Hepatocyte (in vitro differentiated cells): ENCODE data around the gene PTPRK. TPM values are rescaled to one million over a fixed set of nuclear protein-coding genes. Genes with fewer than 3 reads are reported as not detected.

Source experiments
- DNase-seq: peaks from one replicate; pipeline ENCODE4 v3.0.0-alpha.2; 2016; ENCODE audit warnings: low spot score
- H2AFZ ChIP-seq: fragments of 200-600 bp; sonication (generic); 2 replicates; pipeline ENCODE4 v1.6.0; 2016; ENCODE audit warnings: antibody characterized with exemption, mild to moderate bottlenecking
- H3K27ac ChIP-seq: fragments of 200-600 bp; sonication (generic); 2 replicates; pipeline ENCODE4 v1.5.1; 2016; ENCODE audit warnings: mild to moderate bottlenecking
- H3K27me3 ChIP-seq: fragments of 200-600 bp; sonication (generic); 2 replicates; pipeline ENCODE4 v1.6.1; 2016
- H3K36me3 ChIP-seq: fragments of 200-600 bp; sonication (generic); replicated peaks from 2 replicates; pipeline ENCODE4 v1.5.1; 2016; ENCODE audit warnings: low read depth; ENCODE audit not compliant: insufficient read depth
- H3K4me1 ChIP-seq: fragments of 200-600 bp; sonication (generic); 2 replicates; pipeline ENCODE4 v1.5.1; 2016; ENCODE audit warnings: mild to moderate bottlenecking, moderate library complexity; ENCODE audit not compliant: insufficient read depth
- H3K4me2 ChIP-seq: fragments of 200-600 bp; sonication (generic); 2 replicates; pipeline ENCODE4 v1.6.0; 2016
- H3K4me3 ChIP-seq: fragments of 200-600 bp; sonication (generic); 2 replicates; pipeline ENCODE4 v1.5.1; 2016; ENCODE audit warnings: mild to moderate bottlenecking
- H3K79me2 ChIP-seq: fragments of 200-600 bp; sonication (generic); 2 replicates; pipeline ENCODE4 v1.6.0; 2017; ENCODE audit warnings: mild to moderate bottlenecking
- H3K9me2 ChIP-seq: fragments of 200-600 bp; sonication (generic); replicated peaks from 2 replicates; pipeline ENCODE4 v1.6.0; 2017; ENCODE audit warnings: mild to moderate bottlenecking; ENCODE audit not compliant: insufficient read depth
- H3K9me3 ChIP-seq: fragments of 200-600 bp; sonication (generic); 2 replicates; pipeline ENCODE4 v1.5.1; 2016; ENCODE audit warnings: low read depth, mild to moderate bottlenecking
- H4K20me1 ChIP-seq: fragments of 200-600 bp; sonication (generic); 2 replicates; pipeline ENCODE4 v1.6.0; 2016; ENCODE audit warnings: mild to moderate bottlenecking; ENCODE audit not compliant: insufficient read depth, poor library complexity, severe bottlenecking
- CTCF ChIP-seq: fragments of 200-600 bp; sonication (generic); IDR thresholded peaks from 2 replicates; pipeline ENCODE4 v1.5.1; 2016; ENCODE audit warnings: antibody characterized with exemption, mild to moderate bottlenecking; ENCODE audit not compliant: poor library complexity
- EZH2 ChIP-seq: fragments of 200-600 bp; sonication (generic); IDR thresholded peaks from 2 replicates; pipeline ENCODE4 v1.6.1; 2016; ENCODE audit warnings: antibody characterized with exemption, mild to moderate bottlenecking, borderline replicate concordance
- EZH2phosphoT487 ChIP-seq: fragments of 200-600 bp; sonication (generic); IDR thresholded peaks from one replicate; pipeline ENCODE4 v1.6.1; 2018; ENCODE audit warnings: antibody characterized with exemption, mild to moderate bottlenecking, low read depth, moderate library complexity; ENCODE audit not compliant: unreplicated experiment, severe bottlenecking
- WGBS: methylation state at CpG from one replicate; pipeline ENCODE4 v1.1.6; 2016; ENCODE audit warnings: low lambda C conversion rate; ENCODE audit errors: missing lambda C conversion rate; 5-methylcytosine and 5-hydroxymethylcytosine counted together
- polyA plus RNA-seq: library from polyadenylated mRNA; unstranded; fragments of >200 nt; fragmentation: Nextera tagmentation; extraction: Ambion mirVana; gene quantifications from 2 replicates; pipeline ENCODE4 v1.2.1, GENCODE V29; 2016
- total RNA-seq: library from RNA; depleted of rRNA; stranded (reverse); fragments of >200 nt; gene quantifications from 2 replicates; pipeline ENCODE4 v1.2.3, GENCODE V29; 2014

Gene PTPRK
- total and polyA plus RNA-seq, 2 experiments from 2014 or later: 42.0 to 80.2 TPM

- Histone ChIP-seq H4K20me1 (peaks cover 3% of the 10 kb centered on the region), H3K4me2 (no peak overlapping the region), H3K9me2 (no peaks in the 10 kb centered on the region), H3K4me1 (no peaks in the 10 kb centered on the region), H3K27ac (no peak overlapping the region), H3K27me3 (no peaks in the 10 kb centered on the region), H3K9me3 (no peaks in the 10 kb centered on the region), H2AFZ (no peak overlapping the region), H3K36me3 (no peaks in the 10 kb centered on the region), H3K79me2 (peaks cover 53% of the 10 kb centered on the region), H3K4me3 (no peak overlapping the region)
- TF ChIP-seq EZH2: no peak
- no peak for TF ChIP-seq CTCF
- TF ChIP-seq EZH2phosphoT487: no peak
- 98% methylated on average over 2 of the region's 2 CpGs for WGBS
- no peak for DNase-seq
Measured at GRCh38 chr6:128305976-128306375, 214.4 kb downstream of the PTPRK start.

DNA sequence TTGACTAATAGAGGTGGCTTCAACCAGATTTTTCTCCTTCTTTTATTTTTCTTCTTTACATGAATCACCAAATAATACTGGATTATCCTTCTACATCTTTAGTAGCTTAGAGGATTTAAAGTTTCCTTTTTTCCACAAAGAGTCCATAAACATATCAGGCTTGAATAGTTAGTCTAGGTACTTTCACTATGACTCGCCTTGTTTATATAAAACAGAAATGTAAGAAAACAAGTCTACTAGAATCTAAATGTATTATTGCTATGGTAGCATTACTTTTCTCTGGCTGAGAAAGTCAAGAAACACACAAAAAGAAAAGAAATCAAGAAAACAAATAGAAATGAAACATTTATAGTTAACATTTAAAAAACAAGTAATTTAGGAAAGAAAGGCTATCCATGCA lies 215.2 kb downstream of the PTPRK start:
- Histone ChIP-seq H3K9me3 (no peaks in the 10 kb centered on the region), H2AFZ (no peak overlapping the region), H4K20me1 (peaks cover 3% of the 10 kb centered on the region), H3K27ac (no peak overlapping the region), H3K4me3 (no peak overlapping the region), H3K27me3 (no peaks in the 10 kb centered on the region), H3K79me2 (peaks cover 56% of the 10 kb centered on the region), H3K36me3 (no peaks in the 10 kb centered on the region), H3K9me2 (no peaks in the 10 kb centered on the region), H3K4me2 (no peak overlapping the region), H3K4me1 (no peaks in the 10 kb centered on the region)
- TF ChIP-seq EZH2 (no peak), EZH2phosphoT487 (no peak), CTCF (no peak)
- no peak for DNase-seq
- WGBS: 85% methylated on average over 1 of the region's 1 CpG

DNA sequence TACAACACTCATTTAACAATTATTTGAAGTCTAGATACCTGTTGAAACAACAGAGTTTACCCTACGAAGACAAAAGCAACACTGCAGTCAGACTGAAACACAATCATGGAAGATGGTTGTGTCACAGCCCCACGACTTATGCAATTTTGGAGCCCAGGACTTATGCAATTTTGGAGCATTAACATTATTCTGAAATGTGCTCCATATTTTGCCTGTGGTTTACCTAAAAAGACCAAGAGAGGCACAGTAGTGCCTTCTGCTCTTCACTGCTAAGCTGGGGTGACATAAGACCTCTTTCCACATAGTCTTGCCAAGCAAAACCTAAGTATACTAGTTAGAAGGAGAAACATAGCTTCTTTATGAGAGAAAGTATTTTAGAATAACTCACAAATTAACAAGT lies 216.5 kb downstream of the PTPRK start:
- TF ChIP-seq CTCF (no peak), EZH2phosphoT487 (no peak), EZH2 (no peak)
- WGBS: 92% methylated on average over 2 of the region's 2 CpGs
- DNase-seq: no peak
- H3K27me3 ChIP-seq: no peaks in the 10 kb centered on the region
- no peaks in the 10 kb centered on the region for H3K36me3 ChIP-seq
- H3K9me3 ChIP-seq: no peaks in the 10 kb centered on the region
- H3K27ac ChIP-seq: no peak overlapping the region
- no peaks in the 10 kb centered on the region for H3K4me1 ChIP-seq
- peaks cover 51% of the 10 kb centered on the region for H3K79me2 ChIP-seq
- H2AFZ ChIP-seq: no peak overlapping the region
- H3K4me2 ChIP-seq: no peak overlapping the region
- H4K20me1 ChIP-seq: peaks cover 3% of the 10 kb centered on the region
- H3K4me3 ChIP-seq: no peak overlapping the region
- no peaks in the 10 kb centered on the region for H3K9me2 ChIP-seq

GRCh38 chr6:128302942-128303341 lies 217.5 kb downstream of the PTPRK start:
- H3K4me1 ChIP-seq: no peaks in the 10 kb centered on the region
- H3K9me2 ChIP-seq: no peaks in the 10 kb centered on the region
- peaks cover 47% of the 10 kb centered on the region for H3K79me2 ChIP-seq
- H3K27ac ChIP-seq: no peak overlapping the region
- no peaks in the 10 kb centered on the region for H3K9me3 ChIP-seq
- WGBS: over 99% methylated on average over 5 of the region's 5 CpGs
- no peak for TF ChIP-seq EZH2
- no peak for TF ChIP-seq EZH2phosphoT487
- no peak for TF ChIP-seq CTCF
- H3K4me3 ChIP-seq: no peak overlapping the region
- no peaks in the 10 kb centered on the region for H3K36me3 ChIP-seq
- H2AFZ ChIP-seq: no peak overlapping the region
- H4K20me1 ChIP-seq: peaks cover 3% of the 10 kb centered on the region
- no peaks in the 10 kb centered on the region for H3K27me3 ChIP-seq
- no peak overlapping the region for H3K4me2 ChIP-seq
- DNase-seq: no peak
